Measurements from ENCODE around the gene CACNA1C.

Gene CACNA1C

DNA sequence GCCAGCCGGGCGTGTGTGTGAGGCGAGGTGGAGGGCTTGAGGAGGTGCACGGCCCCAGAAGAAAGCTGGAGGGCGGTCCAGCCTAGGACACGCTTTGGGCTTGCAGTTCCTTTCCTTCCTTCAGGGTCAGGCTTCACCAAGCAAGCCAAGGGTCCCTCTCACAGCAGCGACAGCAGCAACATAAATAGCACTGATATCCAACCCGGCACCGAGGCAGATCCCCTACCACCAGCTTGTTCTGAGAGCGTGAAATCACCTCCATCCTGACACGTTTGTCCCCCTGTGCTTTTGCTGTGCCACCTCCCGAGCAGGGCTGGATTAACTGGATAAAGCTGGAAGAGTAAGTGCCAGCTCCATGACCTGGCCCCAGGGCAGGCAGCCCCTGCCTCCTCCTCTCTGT is 251.4 kb downstream of the CACNA1C start:
- in situ Hi-C loops (cut with HindIII; ENCODE audit: low sequenced_read_pairs), result no loop called here

DNA sequence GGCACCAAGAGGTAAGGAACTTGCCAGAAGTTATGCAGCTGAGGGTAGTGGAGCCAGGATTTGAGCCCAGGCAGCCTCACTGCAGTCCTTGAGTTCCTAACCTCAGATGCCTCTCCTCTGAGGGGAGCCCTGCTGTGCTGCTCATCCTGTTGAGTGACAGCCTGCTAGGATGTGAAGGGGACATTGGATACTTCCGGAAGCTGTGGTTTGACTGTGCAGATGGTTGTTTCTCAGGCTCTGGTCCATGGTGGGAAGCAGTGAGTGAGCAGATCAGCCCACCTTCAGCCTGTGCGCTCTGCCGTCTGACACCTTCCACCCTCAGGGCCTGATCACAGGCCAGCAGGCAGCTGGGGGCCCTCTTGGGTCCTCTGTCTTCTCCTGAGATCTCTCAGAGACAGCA is 253.2 kb downstream of the CACNA1C start:
- in situ Hi-C loops (cut with HindIII; ENCODE audit: low sequenced_read_pairs), result no loop called here

- in situ Hi-C loops (cut with HindIII; ENCODE audit: low sequenced_read_pairs), result no loop called here
Measured at GRCh38 chr12:2306735-2307134, 253.9 kb downstream of the CACNA1C start.

GRCh38 chr12:2307550-2307949 is 254.8 kb downstream of the CACNA1C start:
- in situ Hi-C loops (cut with HindIII; ENCODE audit: low sequenced_read_pairs), result no loop called here

- in situ Hi-C loops (cut with HindIII; ENCODE audit: low sequenced_read_pairs), result no loop called here
Measured at GRCh38 chr12:2309647-2310046, 256.9 kb downstream of the CACNA1C start.

- in situ Hi-C loops (cut with HindIII; ENCODE audit: low sequenced_read_pairs), result no loop called here
Measured at GRCh38 chr12:2311020-2311778, 258.4 kb downstream of the CACNA1C start.

GRCh38 chr12:2312175-2312574 is 259.4 kb downstream of the CACNA1C start:
- in situ Hi-C loops (cut with HindIII; ENCODE audit: low sequenced_read_pairs), result no loop called here

- in situ Hi-C loops (cut with HindIII; ENCODE audit: low sequenced_read_pairs), result no loop called here
Measured at GRCh38 chr12:2312770-2313169, 260.0 kb downstream of the CACNA1C start.

DNA sequence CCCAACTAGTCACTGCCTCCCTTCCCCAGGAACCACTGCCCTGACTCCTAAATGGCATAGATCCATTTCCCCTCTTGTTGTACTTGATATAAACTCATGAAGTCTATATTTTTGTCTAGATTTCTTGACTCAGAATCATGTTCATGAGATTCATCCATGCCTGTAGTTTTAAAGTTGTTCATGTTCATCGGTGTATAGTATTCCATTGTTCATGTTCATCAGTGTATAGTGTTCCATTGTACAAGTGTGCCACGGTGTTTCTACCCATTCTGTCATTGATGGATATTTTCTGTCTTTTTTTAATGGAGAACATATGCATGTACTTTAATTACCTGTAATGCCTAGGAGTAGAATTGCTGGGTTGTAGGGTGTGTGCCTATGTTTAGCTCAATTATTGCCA is 261.7 kb downstream of the CACNA1C start:
- in situ Hi-C loops (cut with HindIII; ENCODE audit: low sequenced_read_pairs), result no loop called here

DNA sequence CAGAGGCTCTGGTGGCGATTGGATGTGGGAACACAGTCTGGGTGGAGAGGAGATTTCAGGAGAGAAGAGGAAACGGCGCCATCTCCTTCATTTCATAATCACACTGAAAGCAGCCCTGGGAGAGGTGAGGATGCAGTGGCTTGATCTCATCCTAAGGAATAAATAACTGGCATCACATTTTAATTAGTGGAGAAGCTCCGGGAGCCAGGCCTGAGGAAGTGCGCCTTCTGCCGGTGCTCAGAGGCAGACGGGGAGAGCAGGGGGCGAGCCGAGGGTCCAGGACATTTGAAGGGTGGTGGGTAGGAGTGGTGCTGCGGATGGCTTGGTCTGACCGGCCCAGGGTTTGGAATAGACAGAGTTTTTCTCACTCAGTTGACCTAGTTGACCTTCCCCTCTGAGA is 265.0 kb downstream of the CACNA1C start:
- in situ Hi-C loops (cut with HindIII; ENCODE audit: low sequenced_read_pairs), result no loop called here

DNA sequence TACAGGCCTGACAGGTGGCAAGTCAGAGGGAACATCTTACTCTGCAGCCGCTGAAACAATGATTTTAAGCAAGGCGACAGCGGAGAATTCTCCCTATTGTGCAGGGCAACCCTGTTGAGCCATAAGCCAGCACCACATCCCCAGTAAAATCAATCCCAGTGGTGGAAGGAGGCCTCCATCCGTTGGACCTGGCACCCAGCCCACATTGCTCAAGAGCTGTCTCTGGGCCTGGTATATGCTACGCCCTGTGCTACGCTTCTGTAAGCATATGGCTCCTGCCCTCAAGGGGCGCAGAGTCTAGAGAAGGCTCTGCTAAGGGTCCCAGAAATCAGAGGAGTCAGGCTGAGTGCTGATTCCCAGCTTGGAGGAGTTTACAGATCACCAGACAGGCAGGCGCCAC is 265.5 kb downstream of the CACNA1C start:
- in situ Hi-C loops (cut with HindIII; ENCODE audit: low sequenced_read_pairs), result no loop called here

DNA sequence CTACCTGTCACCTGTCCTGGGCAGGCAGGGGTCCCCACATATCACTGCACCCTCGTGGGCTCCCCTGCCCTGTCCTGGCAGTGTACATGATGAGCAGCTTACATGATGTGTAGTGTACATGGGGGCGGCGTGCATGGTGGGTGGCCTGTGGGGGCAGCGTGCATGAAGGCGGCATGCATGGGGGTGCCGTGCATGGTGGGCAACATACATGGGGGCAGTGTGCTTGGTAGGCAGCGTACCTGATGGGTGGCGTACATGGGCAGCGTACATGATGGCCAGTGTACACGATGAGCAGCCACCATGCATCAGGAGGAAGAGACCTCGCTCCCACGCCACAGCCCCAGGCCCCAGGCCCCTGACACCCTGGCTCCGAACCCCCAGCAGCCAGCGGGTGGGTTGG is 266.3 kb downstream of the CACNA1C start:
- in situ Hi-C loops (cut with HindIII; ENCODE audit: low sequenced_read_pairs), result no loop called here

DNA sequence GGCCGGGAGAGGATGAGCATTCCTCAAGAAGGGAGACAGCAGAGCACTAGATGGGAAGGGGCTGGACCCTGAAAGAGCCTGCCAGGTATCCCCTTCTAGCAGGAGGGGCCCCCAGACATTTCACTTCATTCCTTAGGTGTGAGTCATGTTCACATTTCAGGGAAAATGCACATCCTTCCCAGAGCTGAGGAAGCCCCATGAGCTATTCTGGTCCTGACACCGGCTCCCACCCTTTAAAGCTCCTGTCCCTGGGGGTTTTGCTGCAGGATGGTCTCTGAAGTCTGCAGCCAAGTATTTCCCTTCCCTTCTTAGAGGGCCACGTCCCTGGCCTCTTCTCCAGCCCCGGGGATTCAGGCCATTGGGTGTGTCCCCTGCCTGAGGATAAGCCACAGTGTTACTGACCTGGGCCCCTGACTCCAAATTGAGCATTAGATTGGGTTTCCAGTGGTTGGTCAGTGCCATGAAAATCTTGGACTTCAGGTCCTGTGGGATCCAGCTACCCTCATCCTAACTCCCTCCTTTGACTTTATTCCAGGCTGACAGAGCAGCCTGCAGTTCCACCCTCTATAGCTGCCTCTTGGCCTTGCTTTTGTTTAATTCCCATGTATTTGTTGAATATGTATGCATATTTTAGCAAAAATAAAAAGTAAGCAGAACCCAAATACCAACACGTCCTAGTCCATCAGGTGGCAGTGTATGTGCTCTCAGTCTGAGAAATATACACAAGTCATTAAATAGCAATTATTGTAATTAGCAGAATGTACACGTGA is 267.1 kb downstream of the CACNA1C start:
- in situ Hi-C loops (cut with HindIII; ENCODE audit: low sequenced_read_pairs), result no loop called here

DNA sequence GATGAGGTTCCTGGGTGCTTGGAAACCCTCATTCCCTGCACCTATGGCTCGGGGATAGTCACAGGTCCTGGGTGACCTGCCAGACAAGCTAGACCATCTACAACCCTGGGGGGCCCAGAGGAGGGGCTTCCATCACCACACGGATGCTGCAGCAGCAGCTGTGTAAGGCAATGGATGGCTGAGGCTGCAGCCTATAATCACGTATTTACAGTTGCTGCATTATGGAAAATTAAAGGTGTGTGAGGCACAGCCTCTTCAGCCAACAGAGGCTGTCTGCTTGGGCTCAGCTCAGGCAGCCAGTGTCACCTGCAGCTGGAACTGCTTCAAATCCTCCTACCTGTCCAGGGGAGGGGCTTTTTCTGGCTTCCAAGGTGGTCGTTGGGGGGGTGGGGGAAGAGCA is 268.1 kb downstream of the CACNA1C start:
- in situ Hi-C loops (cut with HindIII; ENCODE audit: low sequenced_read_pairs), result no loop called here

- in situ Hi-C loops (cut with HindIII; ENCODE audit: low sequenced_read_pairs), result no loop called here
Measured at GRCh38 chr12:2322554-2323120, 269.9 kb downstream of the CACNA1C start.

DNA sequence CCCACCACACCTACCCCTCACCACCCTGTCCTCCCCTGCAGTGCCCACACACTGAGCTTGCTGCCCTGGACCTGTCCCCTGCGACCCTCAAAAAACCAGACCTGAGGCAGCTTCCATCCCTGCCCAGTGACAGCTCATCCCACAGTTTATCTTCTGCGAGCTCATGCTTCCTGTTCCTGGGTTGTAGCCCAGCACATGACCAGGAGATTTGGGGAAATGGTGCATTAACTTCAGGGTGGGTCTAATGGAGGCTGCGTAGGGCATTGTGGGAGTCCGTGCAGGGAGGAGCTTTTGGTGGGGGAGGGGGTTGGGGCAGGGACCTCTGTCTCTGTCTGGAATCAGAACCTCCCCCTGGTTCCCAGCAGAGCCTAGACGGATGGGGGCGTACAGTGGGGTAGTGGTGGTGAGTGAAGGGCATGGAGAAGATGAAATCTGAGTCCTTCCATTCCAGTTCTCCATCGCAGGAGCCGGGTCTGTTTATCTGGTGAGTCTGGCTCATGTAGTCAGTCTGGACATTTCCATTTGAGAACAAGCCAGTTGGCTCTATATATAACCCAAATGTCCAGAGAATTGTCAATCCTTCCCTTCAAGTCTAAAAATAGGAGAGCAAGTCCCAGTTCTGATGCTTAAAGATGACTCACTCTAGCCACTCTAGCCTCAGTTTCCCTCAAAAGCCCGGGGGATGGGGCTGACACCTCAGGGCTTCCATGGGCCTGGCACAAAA is 270.9 kb downstream of the CACNA1C start:
- in situ Hi-C loops (cut with HindIII; ENCODE audit: low sequenced_read_pairs), result no loop called here

DNA sequence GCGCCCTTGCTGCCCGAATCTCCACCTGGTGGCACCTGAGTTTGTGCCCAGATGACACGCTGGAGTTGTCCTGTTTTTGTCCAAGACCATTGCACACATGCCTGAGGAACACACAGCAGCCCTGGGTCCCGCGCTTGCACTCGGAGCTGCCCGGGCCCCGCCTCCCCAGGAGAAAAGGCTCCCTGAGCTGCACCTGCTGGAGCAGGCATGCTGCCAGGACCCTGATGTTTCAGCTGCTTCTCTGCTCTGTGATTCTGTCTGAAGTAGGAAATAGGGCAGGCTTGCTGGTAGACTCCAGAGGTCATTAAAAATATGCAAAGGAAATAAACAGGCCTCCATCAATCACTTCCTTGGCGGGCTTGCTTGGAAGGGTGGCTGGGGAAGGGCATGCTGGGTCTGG is 271.6 kb downstream of the CACNA1C start:
- in situ Hi-C loops (cut with HindIII; ENCODE audit: low sequenced_read_pairs), result no loop called here

- in situ Hi-C loops (cut with HindIII; ENCODE audit: low sequenced_read_pairs), result no loop called here
Measured at GRCh38 chr12:2325519-2325918, 272.7 kb downstream of the CACNA1C start.

- in situ Hi-C loops (cut with HindIII; ENCODE audit: low sequenced_read_pairs), result no loop called here
Measured at GRCh38 chr12:2326470-2326869, 273.7 kb downstream of the CACNA1C start.

- in situ Hi-C loops (cut with HindIII; ENCODE audit: low sequenced_read_pairs), result no loop called here
Measured at GRCh38 chr12:2328661-2329060, 275.9 kb downstream of the CACNA1C start.

- in situ Hi-C loops (cut with HindIII; ENCODE audit: low sequenced_read_pairs), result no loop called here
Measured at GRCh38 chr12:2329661-2330210, 276.9 kb downstream of the CACNA1C start.
